Metanephros (tissue), 1 donor: Measurements from ENCODE around the gene SLC35G3. TPM values are rescaled to one million over a fixed set of nuclear protein-coding genes. Genes with fewer than 3 reads are reported as not detected.

Source experiments
- total RNA-seq: library from RNA; depleted of rRNA; stranded (reverse); fragments of >200 nt; gene quantifications from one replicate; pipeline ENCODE4 v1.2.3, GENCODE V29; 2014

SLC35G3 gene
- not detected for total RNA-seq

GRCh38 chr17:35194001-35194400 is at the start of gene SLC35G3:
Gene SLC35G3, minus strand, starts transcription at chr17:35194393. Its CDS starts 86 bp downstream, at chr17:35194307.

GRCh38 chr17:35242805-35243560 is 48.8 kb upstream of the SLC35G3 start, which contains the start of gene SLFN5:
Gene SLFN5, plus strand, starts transcription at chr17:35243072. Its CDS starts 15,619 bp downstream, at chr17:35258691.

GRCh38 chr17:35147375-35147905 is 46.8 kb downstream of the SLC35G3 start, which contains the start of gene UNC45B:
Gene UNC45B, plus strand, starts transcription at chr17:35147817. Its CDS starts 447 bp downstream, at chr17:35148264.

Other genes starting within 250 kb of the SLC35G3 start
- gene CCT6B, start 232.9 kb downstream of the SLC35G3 start, total RNA-seq = 2.3 TPM
- 10.3 TPM for gene ZNF830, start 232.9 kb downstream of the SLC35G3 start, total RNA-seq
- gene LIG3, start 213.9 kb downstream of the SLC35G3 start, total RNA-seq = 63.4 TPM
- gene RFFL, start 130.7 kb downstream of the SLC35G3 start, total RNA-seq = 19.0 TPM
- gene RAD51D, start 74.5 kb downstream of the SLC35G3 start, total RNA-seq = 12.1 TPM
- not detected for gene FNDC8, start 72.8 kb downstream of the SLC35G3 start, total RNA-seq
- gene NLE1, start 52.1 kb downstream of the SLC35G3 start, total RNA-seq = 15.7 TPM
- gene UNC45B, start 46.6 kb downstream of the SLC35G3 start, total RNA-seq = 32.2 TPM
- 15.9 TPM for gene SLFN5, start 48.7 kb upstream of the SLC35G3 start, total RNA-seq
- gene SLFN11, start 179.2 kb upstream of the SLC35G3 start, total RNA-seq = 16.3 TPM
- 20.0 TPM for gene SLFN12, start 238.1 kb upstream of the SLC35G3 start, total RNA-seq